Effector CD4-positive, alpha-beta T cell (primary cell): Measurements from ENCODE around the gene SDK1.

ENCODE experiments used
- DNase-seq: peaks from one replicate; pipeline ENCODE4 v3.0.0-alpha.2; 2020

SDK1 gene

GRCh38 chr7:4168541-4168940 lies 867.5 kb downstream of the SDK1 start:
- DNase-seq: no peak

- DNase-seq: no peak
Observed at GRCh38 chr7:4169455-4169854, 868.4 kb downstream of the SDK1 start.

- no peak for DNase-seq
Observed at GRCh38 chr7:4170997-4171786, 870.1 kb downstream of the SDK1 start.

GRCh38 chr7:4172883-4173282 lies 871.8 kb downstream of the SDK1 start:
- no peak for DNase-seq

GRCh38 chr7:4173615-4174014 lies 872.6 kb downstream of the SDK1 start:
- DNase-seq: no peak

- DNase-seq: no peak
Observed at GRCh38 chr7:4174016-4174415, 873.0 kb downstream of the SDK1 start.

- DNase-seq: no peak
Observed at GRCh38 chr7:4174451-4174850, 873.4 kb downstream of the SDK1 start.

- DNase-seq: no peak
Observed at GRCh38 chr7:4174884-4175283, 873.8 kb downstream of the SDK1 start.

- no peak for DNase-seq
Observed at GRCh38 chr7:4175346-4175973, 874.4 kb downstream of the SDK1 start.

- no peak for DNase-seq
Observed at GRCh38 chr7:4177001-4177400, 875.9 kb downstream of the SDK1 start.

GRCh38 chr7:4178416-4178815 lies 877.4 kb downstream of the SDK1 start:
- no peak for DNase-seq

- DNase-seq: no peak
Observed at GRCh38 chr7:4178916-4179687, 878.0 kb downstream of the SDK1 start.

GRCh38 chr7:4179688-4180380 lies 878.8 kb downstream of the SDK1 start:
- no peak for DNase-seq

- DNase-seq: no peak
Observed at GRCh38 chr7:4181446-4181845, 880.4 kb downstream of the SDK1 start.

- DNase-seq: no peak
Observed at GRCh38 chr7:4182605-4183300, 881.7 kb downstream of the SDK1 start.

GRCh38 chr7:4184653-4185052 lies 883.6 kb downstream of the SDK1 start:
- no peak for DNase-seq

- DNase-seq: no peak
Observed at GRCh38 chr7:4185136-4185535, 884.1 kb downstream of the SDK1 start.

GRCh38 chr7:4185721-4186512 lies 884.9 kb downstream of the SDK1 start:
- no peak for DNase-seq

GRCh38 chr7:4186513-4186780 lies 885.4 kb downstream of the SDK1 start:
- DNase-seq: no peak

- DNase-seq: no peak
Observed at GRCh38 chr7:4188651-4189050, 887.6 kb downstream of the SDK1 start.

GRCh38 chr7:4189131-4189570 lies 888.1 kb downstream of the SDK1 start:
- no peak for DNase-seq
